HCT116 (cell line): ENCODE data around the gene FRMD4B. TPM values are rescaled to one million over a fixed set of nuclear protein-coding genes. Genes with fewer than 3 reads are reported as not detected.

ENCODE experiments used
- ATAC-seq: fragments of 200-7000 bp; cut with Tn5 transposase; 2 replicates; pipeline ENCODE4 v1.9.1; 2020; ENCODE audit warnings: mild to moderate bottlenecking, moderate library complexity
- BruUV-seq: library from RNA; stranded (reverse); fragments of 400-500 nt; replicated peaks from 2 replicates; lab custom pipeline; 2021; lab: Mats Ljungman, UMichigan
- CTCF ChIA-PET: fragments of 300-600 bp; sonication (Branson Sonifier 250); formaldehyde crosslinking; loops from one replicate; lab custom pipeline; 2021; ENCODE audit warnings: antibody characterized with exemption; lab: Charles Lee
- POLR2A ChIA-PET: fragments of 300-600, 350-600 bp; sonication (Branson Sonifier 250); formaldehyde crosslinking; loops from one replicate; lab custom pipeline; 2021; ENCODE audit warnings: antibody characterized with exemption; lab: Charles Lee
- RAD21 ChIA-PET, 2 experiments: fragments of 300-600 bp; sonication (Branson Sonifier 250); formaldehyde crosslinking; loops; one replicate each; lab custom pipeline; 2023; ENCODE audit warnings: low total read pairs in 2 of 2; ENCODE audit not compliant: uncharacterized antibody in 2 of 2, unreplicated experiment in 2 of 2, low non-redundant PET in 1 of 2; lab: Charles Lee
- DNase-seq: peaks from one replicate; pipeline ENCODE4 v3.0.0-alpha.2; 2010; ENCODE audit warnings: low read depth, low spot score
- H2AFZ ChIP-seq: fragments of 200-600 bp; shearing (Covaris generic), sonication (generic); 2 replicates; pipeline ENCODE4 v1.6.1; 2017; ENCODE audit warnings: low read depth, mixed run types, mixed read lengths, antibody characterized with exemption, low read length; ENCODE audit not compliant: poor library complexity, severe bottlenecking
- H3K27ac ChIP-seq: 2 replicates; pipeline ENCODE4 v1.5.1; 2012; ENCODE audit warnings: low read depth, low read length
- H3K27me3 ChIP-seq: fragments of 200-600 bp; sonication (generic); 2 replicates; pipeline ENCODE4 v1.6.1; 2016; ENCODE audit warnings: mixed run types, low read length, mixed read lengths; ENCODE audit not compliant: insufficient read depth
- H3K36me3 ChIP-seq, 2 experiments: fragments of 200-500 bp in 1 of 2; fragments of 200-600 bp in 1 of 2; sonication (Bioruptor generic) in 1 of 2; sonication (generic) in 1 of 2; 2 replicates each; pipeline versions ENCODE4 v1.5.1 to v1.6.1; 2014 to 2016; ENCODE audit warnings: low read length in 2 of 2, inconsistent platforms in 1 of 2, mixed read lengths in 1 of 2, mixed run types in 1 of 2; ENCODE audit not compliant: insufficient read depth in 2 of 2, control insufficient read depth in 1 of 2
- H3K4me1 ChIP-seq, 2 experiments: fragments of 200-600 bp in 1 of 2; sonication (generic) in 1 of 2; 2 replicates each; pipeline versions ENCODE4 v1.5.1 to v1.6.1; 2012 to 2017; ENCODE audit warnings: low read length in 2 of 2, inconsistent platforms in 1 of 2, mild to moderate bottlenecking in 1 of 2, mixed read lengths in 1 of 2, mixed run types in 1 of 2, moderate library complexity in 1 of 2; ENCODE audit not compliant: insufficient read depth in 2 of 2, control insufficient read depth in 1 of 2
- H3K4me2 ChIP-seq: fragments of 200-600 bp; sonication (generic); 2 replicates; pipeline ENCODE4 v1.6.1; 2017; ENCODE audit warnings: mixed run types, low read length, mixed read lengths
- H3K4me3 ChIP-seq, 2 experiments: fragments of 200-600 bp in 1 of 2; sonication (generic) in 1 of 2; replicated peaks in 1 of 2; 2 replicates each; pipeline ENCODE4 v1.5.1; 2011 to 2016; ENCODE audit warnings: low read length in 2 of 2, control low read depth in 1 of 2, low read depth in 1 of 2, mild to moderate bottlenecking in 1 of 2, mixed read lengths in 1 of 2, mixed run types in 1 of 2
- H3K79me2 ChIP-seq: fragments of 200-600 bp; sonication (generic); 2 replicates; pipeline ENCODE4 v1.6.1; 2017; ENCODE audit warnings: mild to moderate bottlenecking, mixed run types, low read length, moderate library complexity, mixed read lengths; ENCODE audit not compliant: insufficient read depth
- H3K9ac ChIP-seq: fragments of 200-600 bp; sonication (generic); 2 replicates; pipeline ENCODE4 v1.6.1; 2016; ENCODE audit warnings: low read length, mixed read lengths
- H3K9me2 ChIP-seq: fragments of 200-600 bp; sonication (generic), shearing (Covaris generic); 2 replicates; pipeline ENCODE4 v1.6.1; 2017; ENCODE audit warnings: mixed run types, mild to moderate bottlenecking, moderate library complexity; ENCODE audit not compliant: insufficient read depth
- H3K9me3 ChIP-seq, 2 experiments: fragments of 200-500 bp in 1 of 2; fragments of 200-600 bp in 1 of 2; sonication (Bioruptor generic) in 1 of 2; sonication (generic) in 1 of 2; 2 replicates each; pipeline ENCODE4 v1.6.1; 2014 to 2017; ENCODE audit warnings: low read length in 2 of 2, mixed read lengths in 2 of 2, inconsistent platforms in 1 of 2, low read depth in 1 of 2, mild to moderate bottlenecking in 1 of 2, mixed run types in 1 of 2, moderate library complexity in 1 of 2; ENCODE audit not compliant: control insufficient read depth in 1 of 2, insufficient read depth in 1 of 2
- H4K20me1 ChIP-seq: fragments of 200-600 bp; sonication (generic), shearing (Covaris generic); 2 replicates; pipeline ENCODE4 v1.6.1; 2017; ENCODE audit warnings: mixed run types, mild to moderate bottlenecking, moderate library complexity; ENCODE audit not compliant: insufficient read depth
- CEBPB ChIP-seq: IDR thresholded peaks from 2 replicates; pipeline ENCODE4 v1.6.1; 2012; ENCODE audit warnings: low read depth
- EGR1 ChIP-seq: IDR thresholded peaks from 2 replicates; pipeline ENCODE4 v1.6.1; 2012; ENCODE audit warnings: low read depth
- ELF1 ChIP-seq: IDR thresholded peaks from 2 replicates; pipeline ENCODE4 v1.6.1; 2012; ENCODE audit warnings: low read depth, borderline replicate concordance
- EZH2phosphoT487 ChIP-seq: fragments of 200-600 bp; IDR thresholded peaks from 2 replicates; pipeline ENCODE4 v1.6.1; 2018; ENCODE audit warnings: antibody characterized with exemption, borderline replicate concordance
- FOSL1 ChIP-seq: IDR thresholded peaks from 2 replicates; pipeline ENCODE4 v1.6.1; 2012; ENCODE audit warnings: low read depth
- POLR2A ChIP-seq: IDR thresholded peaks from 2 replicates; pipeline ENCODE4 v1.7.0; 2011; ENCODE audit warnings: borderline replicate concordance; ENCODE audit not compliant: insufficient read depth, insufficient read length; ENCODE audit errors: extremely low read depth
- POLR2AphosphoS5 ChIP-seq: IDR thresholded peaks from 2 replicates; pipeline ENCODE4 v1.6.1; 2011; ENCODE audit warnings: mild to moderate bottlenecking, low read depth, low read length, moderate library complexity
- RAD21 ChIP-seq: IDR thresholded peaks from 2 replicates; pipeline ENCODE4 v1.6.1; 2012; ENCODE audit warnings: low read depth, mild to moderate bottlenecking
- SIN3A ChIP-seq: IDR thresholded peaks from 2 replicates; pipeline ENCODE4 v1.6.1; 2012; ENCODE audit warnings: low read depth
- SP1 ChIP-seq: IDR thresholded peaks from 2 replicates; pipeline ENCODE4 v1.6.1; 2012; ENCODE audit warnings: low read depth
- SRF ChIP-seq: IDR thresholded peaks from 2 replicates; pipeline ENCODE4 v1.6.1; 2012; ENCODE audit warnings: low read depth
- ZFX ChIP-seq: fragments of 450-650 bp; IDR thresholded peaks from 2 replicates; pipeline ENCODE4 v1.6.1; 2017
- ZNF274 ChIP-seq: fragments of 200-500 bp; sonication (Bioruptor generic); IDR thresholded peaks from 2 replicates; pipeline ENCODE4 v1.6.1; 2014; ENCODE audit warnings: mild to moderate bottlenecking, low read depth, low read length, inconsistent platforms
- intact Hi-C: fragments of 100-400 bp; cut with micrococcal nuclease; formaldehyde crosslinking; loops from 2 replicates; pipeline ENCODE4 v1.10.0; 2022
- total RNA-seq: library from RNA; stranded (reverse); gene quantifications from one replicate; pipeline ENCODE4 v1.2.1, GENCODE V29; 2021; ENCODE audit not compliant: unreplicated experiment
- TF ChIP-seq, protein P1 (sequence below): IDR thresholded peaks from 2 replicates; pipeline ENCODE4 v1.6.1; 2012; ENCODE audit warnings: low read depth
- TF ChIP-seq, protein P2 (sequence below), 3 experiments: fragments of 200-600 bp in 1 of 3; sonication (generic) in 1 of 3; IDR thresholded peaks in 2 of 3; conservative IDR thresholded peaks in 1 of 3; 2 replicates each; pipeline ENCODE4 v1.5.1; 2012 to 2017; ENCODE audit warnings: low read depth in 2 of 3, low read length in 2 of 3, antibody characterized with exemption in 1 of 3, borderline replicate concordance in 1 of 3, control low read depth in 1 of 3, mild to moderate bottlenecking in 1 of 3, mixed read lengths in 1 of 3, mixed run types in 1 of 3, moderate library complexity in 1 of 3; ENCODE audit not compliant: insufficient read depth in 1 of 3
- TF ChIP-seq, protein P3 (sequence below): IDR thresholded peaks from 2 replicates; pipeline ENCODE4 v1.6.1; 2012
- TF ChIP-seq, protein P4 (sequence below): IDR thresholded peaks from 2 replicates; pipeline ENCODE4 v1.6.1; 2011; ENCODE audit warnings: mild to moderate bottlenecking, low read length, moderate library complexity; ENCODE audit not compliant: insufficient replicate concordance; ENCODE audit errors: extremely low read depth
- TF ChIP-seq, protein P5 (sequence below): IDR thresholded peaks from 2 replicates; pipeline ENCODE4 v1.6.1; 2012

Gene FRMD4B
- total RNA-seq, 1 experiment from 2014 or later: 2.0 TPM

DNA sequence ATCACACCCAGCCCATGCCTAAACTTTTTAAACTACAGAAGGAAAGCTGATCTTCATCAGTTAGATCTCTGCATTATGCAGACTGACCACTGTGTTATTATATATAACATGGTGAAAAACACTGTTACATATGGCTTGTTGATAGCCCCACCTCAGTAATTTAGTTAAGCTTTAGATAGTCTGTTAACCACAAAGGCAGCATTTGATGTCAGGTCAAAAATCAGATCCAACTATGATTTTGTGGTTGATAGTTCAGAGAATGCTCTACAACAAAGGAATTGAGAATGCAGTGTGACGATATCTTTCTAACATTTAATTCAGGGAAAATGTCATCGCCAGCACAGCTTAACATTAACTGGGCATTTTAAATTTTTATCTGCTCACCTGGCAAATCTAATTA lies 225.8 kb downstream of the FRMD4B start:
- RAD21 ChIA-PET: interaction anchor here in 1 of 2 experiments (1.1 kb wide), 1 partner anchor 40 kb away, joined by 3 read pairs; no protein-coding TSS in a partner anchor
- DNase-seq (no peak), ATAC-seq (no peak)
- no peak overlapping the region for H3K4me2 ChIP-seq
- intact Hi-C loops: no loop called here
- no peaks in the 10 kb centered on the region for H4K20me1 ChIP-seq
- H3K9me2 ChIP-seq: no peaks in the 10 kb centered on the region
- H3K9ac ChIP-seq: no peak overlapping the region
- no peaks in the 10 kb centered on the region for H3K4me1 ChIP-seq
- H2AFZ ChIP-seq: no peak overlapping the region
- no peaks in the 10 kb centered on the region for H3K9me3 ChIP-seq
- TF ChIP-seq SP1: no peak
- no peak for TF ChIP-seq SRF
- TF ChIP-seq SIN3A: no peak
- TF ChIP-seq ZNF274: no peak
- TF ChIP-seq, protein P1, sequence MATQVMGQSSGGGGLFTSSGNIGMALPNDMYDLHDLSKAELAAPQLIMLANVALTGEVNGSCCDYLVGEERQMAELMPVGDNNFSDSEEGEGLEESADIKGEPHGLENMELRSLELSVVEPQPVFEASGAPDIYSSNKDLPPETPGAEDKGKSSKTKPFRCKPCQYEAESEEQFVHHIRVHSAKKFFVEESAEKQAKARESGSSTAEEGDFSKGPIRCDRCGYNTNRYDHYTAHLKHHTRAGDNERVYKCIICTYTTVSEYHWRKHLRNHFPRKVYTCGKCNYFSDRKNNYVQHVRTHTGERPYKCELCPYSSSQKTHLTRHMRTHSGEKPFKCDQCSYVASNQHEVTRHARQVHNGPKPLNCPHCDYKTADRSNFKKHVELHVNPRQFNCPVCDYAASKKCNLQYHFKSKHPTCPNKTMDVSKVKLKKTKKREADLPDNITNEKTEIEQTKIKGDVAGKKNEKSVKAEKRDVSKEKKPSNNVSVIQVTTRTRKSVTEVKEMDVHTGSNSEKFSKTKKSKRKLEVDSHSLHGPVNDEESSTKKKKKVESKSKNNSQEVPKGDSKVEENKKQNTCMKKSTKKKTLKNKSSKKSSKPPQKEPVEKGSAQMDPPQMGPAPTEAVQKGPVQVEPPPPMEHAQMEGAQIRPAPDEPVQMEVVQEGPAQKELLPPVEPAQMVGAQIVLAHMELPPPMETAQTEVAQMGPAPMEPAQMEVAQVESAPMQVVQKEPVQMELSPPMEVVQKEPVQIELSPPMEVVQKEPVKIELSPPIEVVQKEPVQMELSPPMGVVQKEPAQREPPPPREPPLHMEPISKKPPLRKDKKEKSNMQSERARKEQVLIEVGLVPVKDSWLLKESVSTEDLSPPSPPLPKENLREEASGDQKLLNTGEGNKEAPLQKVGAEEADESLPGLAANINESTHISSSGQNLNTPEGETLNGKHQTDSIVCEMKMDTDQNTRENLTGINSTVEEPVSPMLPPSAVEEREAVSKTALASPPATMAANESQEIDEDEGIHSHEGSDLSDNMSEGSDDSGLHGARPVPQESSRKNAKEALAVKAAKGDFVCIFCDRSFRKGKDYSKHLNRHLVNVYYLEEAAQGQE: no peak
- TF ChIP-seq POLR2AphosphoS5: no peak
- TF ChIP-seq, protein P2, sequence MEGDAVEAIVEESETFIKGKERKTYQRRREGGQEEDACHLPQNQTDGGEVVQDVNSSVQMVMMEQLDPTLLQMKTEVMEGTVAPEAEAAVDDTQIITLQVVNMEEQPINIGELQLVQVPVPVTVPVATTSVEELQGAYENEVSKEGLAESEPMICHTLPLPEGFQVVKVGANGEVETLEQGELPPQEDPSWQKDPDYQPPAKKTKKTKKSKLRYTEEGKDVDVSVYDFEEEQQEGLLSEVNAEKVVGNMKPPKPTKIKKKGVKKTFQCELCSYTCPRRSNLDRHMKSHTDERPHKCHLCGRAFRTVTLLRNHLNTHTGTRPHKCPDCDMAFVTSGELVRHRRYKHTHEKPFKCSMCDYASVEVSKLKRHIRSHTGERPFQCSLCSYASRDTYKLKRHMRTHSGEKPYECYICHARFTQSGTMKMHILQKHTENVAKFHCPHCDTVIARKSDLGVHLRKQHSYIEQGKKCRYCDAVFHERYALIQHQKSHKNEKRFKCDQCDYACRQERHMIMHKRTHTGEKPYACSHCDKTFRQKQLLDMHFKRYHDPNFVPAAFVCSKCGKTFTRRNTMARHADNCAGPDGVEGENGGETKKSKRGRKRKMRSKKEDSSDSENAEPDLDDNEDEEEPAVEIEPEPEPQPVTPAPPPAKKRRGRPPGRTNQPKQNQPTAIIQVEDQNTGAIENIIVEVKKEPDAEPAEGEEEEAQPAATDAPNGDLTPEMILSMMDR (IDR thresholded peaks at IDR 0.05 in 2 of 3, conservative IDR thresholded peaks at IDR 0.05 in 1 of 3; ENCODE audit: borderline replicate concordance in 1 of 3, insufficient read depth in 1 of 3, low read depth in 2 of 3, low read length in 2 of 3): no peak
- TF ChIP-seq RAD21: no peak
- no peak for TF ChIP-seq CEBPB
- no peak for TF ChIP-seq ELF1
- no peak for TF ChIP-seq FOSL1
- no peak for TF ChIP-seq POLR2A
- TF ChIP-seq, protein P3, sequence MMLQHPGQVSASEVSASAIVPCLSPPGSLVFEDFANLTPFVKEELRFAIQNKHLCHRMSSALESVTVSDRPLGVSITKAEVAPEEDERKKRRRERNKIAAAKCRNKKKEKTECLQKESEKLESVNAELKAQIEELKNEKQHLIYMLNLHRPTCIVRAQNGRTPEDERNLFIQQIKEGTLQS: no peak
- TF ChIP-seq, protein P4, sequence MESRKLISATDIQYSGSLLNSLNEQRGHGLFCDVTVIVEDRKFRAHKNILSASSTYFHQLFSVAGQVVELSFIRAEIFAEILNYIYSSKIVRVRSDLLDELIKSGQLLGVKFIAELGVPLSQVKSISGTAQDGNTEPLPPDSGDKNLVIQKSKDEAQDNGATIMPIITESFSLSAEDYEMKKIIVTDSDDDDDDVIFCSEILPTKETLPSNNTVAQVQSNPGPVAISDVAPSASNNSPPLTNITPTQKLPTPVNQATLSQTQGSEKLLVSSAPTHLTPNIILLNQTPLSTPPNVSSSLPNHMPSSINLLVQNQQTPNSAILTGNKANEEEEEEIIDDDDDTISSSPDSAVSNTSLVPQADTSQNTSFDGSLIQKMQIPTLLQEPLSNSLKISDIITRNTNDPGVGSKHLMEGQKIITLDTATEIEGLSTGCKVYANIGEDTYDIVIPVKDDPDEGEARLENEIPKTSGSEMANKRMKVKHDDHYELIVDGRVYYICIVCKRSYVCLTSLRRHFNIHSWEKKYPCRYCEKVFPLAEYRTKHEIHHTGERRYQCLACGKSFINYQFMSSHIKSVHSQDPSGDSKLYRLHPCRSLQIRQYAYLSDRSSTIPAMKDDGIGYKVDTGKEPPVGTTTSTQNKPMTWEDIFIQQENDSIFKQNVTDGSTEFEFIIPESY: no peak
- no peak for TF ChIP-seq ZFX
- TF ChIP-seq, protein P5, sequence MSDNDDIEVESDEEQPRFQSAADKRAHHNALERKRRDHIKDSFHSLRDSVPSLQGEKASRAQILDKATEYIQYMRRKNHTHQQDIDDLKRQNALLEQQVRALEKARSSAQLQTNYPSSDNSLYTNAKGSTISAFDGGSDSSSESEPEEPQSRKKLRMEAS: no peak
- no peak for TF ChIP-seq EGR1
- no peak for TF ChIP-seq EZH2phosphoT487
- TF ChIP-seq, all 23 proteins: peak for 0
- BruUV-seq: no TSS peak
- ChIA-PET CTCF (interaction anchor here (0.6 to 4.9 kb wide), 6 partner anchors 39 to 280 kb away, joined by 3 to 63 read pairs (median 16); no protein-coding TSS in a partner anchor), POLR2A (no interaction called here)
- no peaks in the 10 kb centered on the region for H3K36me3 ChIP-seq
- H3K4me3 ChIP-seq: no peak overlapping the region
- H3K79me2 ChIP-seq: no peaks in the 10 kb centered on the region
- no peaks in the 10 kb centered on the region for H3K27me3 ChIP-seq
- H3K27ac ChIP-seq: no peak overlapping the region
